BLaER1 treated with 17β-estradiol and CSF1 and Interleukin-3, amounts not matched to agents 10 nM and 100 nM (cell line): ENCODE results near the gene KIAA1328.

Experiments
- H3K27ac ChIP-seq, 11 experiments: shearing (Covaris generic); formaldehyde crosslinking; 2 replicates each; pipeline ENCODE4 v1.8.1; 2022
- H3K27me3 ChIP-seq, 11 experiments: shearing (Covaris generic); formaldehyde crosslinking; 2 replicates each; pipeline ENCODE4 v1.8.1; 2022
- H3K36me3 ChIP-seq, 11 experiments: shearing (Covaris generic); formaldehyde crosslinking; 2 replicates each; pipeline ENCODE4 v1.8.1; 2022
- H3K4me1 ChIP-seq, 10 experiments: shearing (Covaris generic); formaldehyde crosslinking; 2 replicates each; pipeline ENCODE4 v1.8.1; 2022
- H3K4me2 ChIP-seq, 11 experiments: shearing (Covaris generic); formaldehyde crosslinking; 2 replicates each; pipeline ENCODE4 v1.8.1; 2022
- H3K4me3 ChIP-seq, 10 experiments: shearing (Covaris generic); formaldehyde crosslinking; 2 replicates each; pipeline ENCODE4 v1.8.1; 2022
- H3K9ac ChIP-seq, 11 experiments: shearing (Covaris generic); formaldehyde crosslinking; 2 replicates each; pipeline ENCODE4 v1.8.1; 2022
- H3K9me3 ChIP-seq, 11 experiments: shearing (Covaris generic); formaldehyde crosslinking; replicated peaks in 1 of 11; 2 replicates each; pipeline ENCODE4 v1.8.1; 2022
- H4K20me1 ChIP-seq, 11 experiments: shearing (Covaris generic); formaldehyde crosslinking; 2 replicates each; pipeline ENCODE4 v1.8.1; 2022
- Cebpa-rat ChIP-seq, 11 experiments: shearing (Covaris generic); IDR thresholded peaks; 2 replicates each; pipeline ENCODE4 v1.8.1; 2022

The KIAA1328 gene

GRCh38 chr18:37277804-37278203, 448.9 kb downstream of the KIAA1328 start:
- Histone ChIP-seq H3K4me3 (no peak overlapping the region), H3K27ac (no peak overlapping the region), H3K4me1 (peaks cover 0 to 13% (median 0%) of the 10 kb centered on the region in 10 experiments; a peak in 3 of 20 replicates), H3K27me3 (no peaks in the 10 kb centered on the region), H3K9me3 (peaks cover 8 to 22% (median 15%) of the 10 kb centered on the region in 11 experiments; a peak in 20 of 22 replicates), H3K9ac (no peak overlapping the region), H3K4me2 (peak overlapping the region in 2 of 11 experiments; percentile 11 to 31; a peak in 3 of 22 replicates), H3K36me3 (no peaks in the 10 kb centered on the region), H4K20me1 (peaks cover 0 to 8% (median 0%) of the 10 kb centered on the region in 11 experiments; a peak in 4 of 22 replicates)
- TF ChIP-seq Cebpa-rat (IDR thresholded peaks at IDR 0.05) = no peak
